NCI-H2171 (cell line): ENCODE measurements around the gene TMEM258.

Experiments
- DNase-seq: peaks from one replicate; lab custom pipeline; 2025; lab: John Stamatoyannopoulos, UW

TMEM258 gene

DNA sequence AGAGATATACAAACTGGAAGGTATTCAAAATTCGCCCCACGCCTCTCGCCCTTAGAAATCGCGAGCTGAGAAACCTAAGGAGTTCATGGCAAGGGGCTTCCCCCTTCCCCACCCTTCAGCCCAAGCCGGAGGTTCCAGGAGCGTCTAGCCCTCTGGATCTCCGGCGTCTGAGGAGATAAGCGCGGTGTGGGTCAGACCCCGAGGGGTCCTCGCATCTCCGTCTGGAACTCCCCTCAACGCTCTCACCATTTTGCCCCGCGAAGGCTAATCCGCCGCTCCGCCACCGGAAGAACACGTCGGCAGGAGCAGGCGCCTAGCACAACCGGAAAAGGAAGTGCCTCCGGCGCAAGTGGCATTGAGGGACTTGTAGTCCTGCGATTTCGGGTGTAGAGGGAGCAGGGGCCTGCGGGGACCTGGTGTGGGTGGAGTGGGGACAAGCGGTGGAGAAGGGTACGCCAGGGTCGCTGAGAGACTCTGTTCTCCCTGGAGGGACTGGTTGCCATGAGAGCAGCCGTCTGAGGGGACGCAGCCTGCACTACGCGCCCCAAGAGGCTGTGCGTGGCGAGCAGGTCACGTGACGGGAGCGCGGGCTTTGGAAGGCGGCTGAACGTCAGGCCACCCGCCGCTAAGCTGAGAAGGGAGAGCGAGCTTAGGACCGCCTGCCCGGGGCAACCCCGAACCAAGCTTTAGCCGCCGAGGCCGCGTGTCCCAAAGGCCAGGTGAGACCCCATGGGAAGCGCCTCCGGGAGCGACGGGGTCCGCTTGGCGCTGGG lies at the start of gene TMEM258, which contains the start of gene FEN1:
TSS of gene TMEM258 (minus strand) at position 290 of the 773 bp plus-strand sequence. CDS start at position 249, 41 bp downstream.
TSS of gene FEN1 (plus strand) at position 602 of the 773 bp plus-strand sequence. CDS start 2,451 bp downstream, outside the sequence.
- peak; percentile 93 for DNase-seq

DNA sequence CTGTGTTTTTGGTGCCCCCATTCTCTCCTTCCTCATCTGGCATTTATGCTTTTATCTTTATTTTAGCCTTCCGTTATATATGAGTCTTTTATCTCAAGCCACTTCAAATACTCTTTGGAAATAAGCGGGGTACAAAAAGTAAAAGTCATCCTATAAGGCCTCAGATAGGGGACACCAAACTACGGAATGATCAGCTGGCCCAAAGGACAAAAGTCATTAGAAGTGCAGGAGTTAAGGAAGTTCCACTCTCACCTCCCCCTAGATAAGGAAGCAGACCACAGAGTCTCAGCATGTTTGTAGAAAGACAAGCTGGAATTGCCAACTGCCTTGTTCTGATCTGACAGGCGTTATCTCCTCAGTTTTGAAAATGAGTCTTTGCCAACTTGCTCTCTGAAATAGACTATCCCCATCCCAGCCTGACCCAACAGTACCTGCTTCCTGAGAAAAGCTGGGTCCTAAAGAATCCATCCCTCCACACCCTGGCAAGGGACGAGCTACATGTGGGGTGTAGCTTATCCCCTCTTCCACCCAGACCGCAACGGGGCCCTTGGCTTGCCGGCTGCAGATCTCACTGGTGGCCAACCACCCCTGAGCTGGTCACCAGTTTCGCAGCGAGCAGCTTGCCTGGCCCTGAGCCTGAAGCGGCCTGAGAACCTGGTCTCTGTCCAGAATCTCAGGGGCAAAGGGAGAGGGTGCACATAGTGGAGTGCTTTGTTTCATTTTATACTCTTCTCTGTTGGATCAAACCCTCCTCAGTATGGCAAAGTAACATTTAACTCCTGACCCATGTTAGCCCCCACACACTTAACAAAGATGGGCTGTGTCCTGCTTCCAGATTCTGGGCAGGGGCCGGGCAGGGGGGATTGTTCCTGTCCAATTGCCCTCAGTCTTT lies 49.5 kb upstream of the TMEM258 start:
- DNase-seq: no peak

DNA sequence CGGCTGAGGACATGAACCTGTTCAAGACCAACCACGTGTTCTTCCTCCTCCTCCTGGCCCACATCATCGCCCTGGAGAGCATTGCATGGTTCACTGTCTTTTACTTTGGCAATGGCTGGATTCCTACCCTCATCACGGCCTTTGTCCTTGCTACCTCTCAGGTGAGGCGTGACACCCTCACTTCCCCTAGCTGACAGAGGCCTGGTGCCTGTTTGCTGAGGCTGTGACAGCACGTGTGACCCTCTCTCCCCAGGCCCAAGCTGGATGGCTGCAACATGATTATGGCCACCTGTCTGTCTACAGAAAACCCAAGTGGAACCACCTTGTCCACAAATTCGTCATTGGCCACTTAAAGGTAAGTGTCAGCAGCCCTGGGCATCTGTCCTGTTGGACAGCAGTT lies 48.0 kb upstream of the TMEM258 start:
- no peak for DNase-seq

DNA sequence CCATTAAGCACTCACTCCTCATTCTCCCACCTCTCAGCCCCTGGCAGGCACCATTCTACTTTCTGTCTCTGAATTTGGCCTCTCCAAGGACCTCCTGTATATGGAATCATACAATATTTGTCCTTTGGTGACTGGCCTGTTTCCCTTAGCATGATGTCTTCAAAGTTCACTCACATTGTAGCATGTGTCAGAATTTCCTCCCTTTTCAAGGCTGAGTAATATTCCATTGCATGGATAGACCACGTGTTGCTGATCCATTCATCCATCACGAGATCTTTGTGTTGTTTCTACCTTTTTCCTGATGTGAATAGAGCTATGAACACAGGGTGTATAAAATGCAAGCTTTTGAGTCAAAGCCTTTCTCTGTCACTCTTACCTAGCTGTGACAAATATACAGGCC lies 47.3 kb upstream of the TMEM258 start:
- no peak for DNase-seq

DNA sequence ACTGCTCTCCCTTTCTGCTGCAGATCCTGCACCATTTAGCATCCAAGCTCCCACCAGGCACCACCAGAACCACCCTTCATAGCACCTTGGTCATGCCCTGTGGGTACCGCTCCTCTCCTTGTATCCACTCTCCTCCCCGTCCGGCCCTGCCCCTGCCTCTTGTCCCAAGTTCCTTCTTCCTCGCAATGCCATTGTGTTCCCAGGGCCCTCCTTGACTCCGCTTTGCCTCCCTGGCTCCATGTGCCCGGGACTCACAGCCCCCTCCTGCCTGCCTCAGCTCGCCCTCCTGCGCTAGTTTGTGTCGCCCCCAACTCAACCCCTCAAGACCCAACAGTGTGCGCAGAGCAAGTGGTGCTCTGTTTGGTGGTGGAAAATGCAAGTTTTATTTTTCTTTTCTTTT lies 46.5 kb upstream of the TMEM258 start:
- DNase-seq: no peak

DNA sequence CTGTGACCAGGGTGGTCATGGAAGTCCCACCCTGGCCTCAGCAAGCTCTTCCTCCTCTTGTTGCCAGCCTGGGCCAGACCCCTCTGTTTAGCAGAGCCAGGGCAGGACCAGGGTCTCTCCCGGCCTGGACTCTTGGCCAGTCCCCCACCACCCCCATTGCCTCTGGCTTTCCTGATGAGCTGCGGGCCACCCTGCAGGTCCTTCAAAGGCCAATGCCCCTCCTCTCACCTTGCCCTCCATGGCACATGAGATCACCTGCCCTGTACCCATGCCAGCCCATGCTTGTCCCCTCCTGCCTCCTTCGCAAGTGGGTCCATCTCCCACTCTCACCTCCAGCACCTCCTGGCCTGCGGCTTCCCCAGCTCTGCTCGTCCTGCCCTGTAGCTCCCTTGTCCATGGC lies 46.1 kb upstream of the TMEM258 start:
- no peak for DNase-seq

DNA sequence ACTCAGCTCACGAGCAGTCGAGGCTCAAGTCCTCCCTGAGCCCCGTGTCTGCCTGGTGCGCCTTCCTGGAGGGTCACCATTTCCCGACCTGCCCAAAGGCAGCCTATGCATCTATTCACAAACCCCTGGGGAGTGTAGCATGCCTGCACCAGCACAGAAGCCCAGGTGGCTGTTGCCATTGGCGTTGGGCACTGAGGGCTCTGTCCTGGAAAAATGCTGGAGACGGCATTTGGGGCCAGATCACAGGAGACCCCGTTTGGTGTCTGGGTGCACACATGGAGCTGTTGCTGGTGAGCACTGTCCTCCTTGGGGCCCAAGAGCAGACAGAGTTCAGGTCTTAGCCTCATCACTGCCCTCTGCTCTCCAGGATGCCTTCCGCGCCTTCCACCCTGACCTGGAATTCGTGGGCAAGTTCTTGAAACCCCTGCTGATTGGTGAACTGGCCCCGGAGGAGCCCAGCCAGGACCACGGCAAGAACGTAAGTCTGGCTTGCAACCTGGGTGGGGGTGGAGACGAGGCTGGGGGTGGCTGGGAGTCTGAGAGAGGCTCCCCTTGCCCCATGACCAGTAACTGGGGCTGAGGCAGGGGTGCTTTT lies 45.1 kb upstream of the TMEM258 start:
- DNase-seq: no peak

DNA sequence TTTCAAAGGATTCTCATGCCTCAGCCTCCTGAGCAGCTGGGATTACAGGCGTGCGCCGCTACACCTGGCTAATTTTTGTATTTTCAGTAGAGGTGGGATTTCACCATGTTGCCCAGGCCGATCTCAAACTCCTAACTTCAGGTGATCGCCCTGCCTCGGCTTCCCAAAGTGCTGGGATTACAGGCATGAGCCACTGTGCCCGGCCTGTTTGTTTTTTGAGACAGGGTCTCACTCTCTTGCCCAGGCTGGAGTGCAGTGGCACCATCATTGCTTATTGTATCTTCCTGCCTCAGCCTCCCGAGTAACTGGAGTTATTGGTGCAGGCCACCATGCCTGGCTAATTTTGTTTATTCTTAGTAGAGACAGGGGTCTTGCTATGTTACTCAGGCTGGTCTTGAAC lies 43.8 kb upstream of the TMEM258 start:
- DNase-seq: no peak

DNA sequence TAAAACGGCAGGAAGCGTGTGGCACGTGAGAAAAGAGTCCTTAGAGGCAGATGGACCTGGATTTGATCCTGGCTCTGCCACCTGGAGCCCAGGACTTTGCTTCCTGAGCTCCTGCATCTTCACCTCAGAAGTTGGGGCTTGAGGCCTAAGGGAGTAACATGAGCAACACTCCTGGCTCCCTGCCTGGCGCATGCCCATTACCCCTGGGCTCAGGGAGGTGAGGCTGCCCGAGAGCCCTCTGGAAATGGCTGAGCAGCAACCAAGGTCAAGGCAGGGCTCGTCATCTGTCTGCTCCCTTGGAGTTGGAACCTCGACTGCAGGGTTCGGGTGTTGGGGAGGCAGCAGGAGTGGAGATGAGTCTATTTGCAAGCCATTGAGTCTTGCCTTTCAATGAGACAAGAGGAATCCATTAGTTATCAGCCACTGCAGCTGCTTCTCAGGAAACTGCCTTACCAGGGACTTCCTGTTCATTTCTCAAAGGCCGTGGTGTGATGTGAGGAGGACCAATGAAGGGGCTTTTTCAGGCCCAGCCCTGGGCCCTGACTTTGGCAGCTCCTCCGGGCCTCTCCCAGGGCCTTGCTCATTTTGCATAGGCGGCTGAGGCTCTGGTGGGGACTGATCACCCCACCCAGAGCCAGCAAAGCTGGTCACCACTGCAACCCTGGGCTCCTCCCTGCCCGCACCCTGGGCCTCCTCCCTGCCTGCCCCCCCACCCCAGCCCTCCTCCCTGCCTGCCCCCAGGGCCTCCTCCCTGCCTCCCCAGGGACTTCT lies 42.1 kb upstream of the TMEM258 start:
- DNase-seq: no peak

DNA sequence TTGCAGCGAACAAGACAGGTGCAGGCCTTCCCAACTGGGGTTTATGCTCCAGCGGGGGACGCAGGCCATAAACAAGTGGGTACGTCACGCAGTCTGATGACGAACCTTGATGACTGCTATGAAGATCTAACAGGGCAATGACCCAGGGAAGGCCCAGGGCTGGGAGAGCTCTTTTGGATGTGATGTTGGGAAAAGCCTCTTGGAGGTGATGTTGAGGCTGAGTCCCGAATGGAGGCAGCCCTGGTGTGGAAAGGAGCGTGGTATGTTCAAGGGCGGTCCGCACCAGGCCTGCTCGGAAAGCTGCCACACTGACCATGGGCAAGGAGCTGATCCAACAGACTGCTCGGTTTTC lies 41.5 kb upstream of the TMEM258 start:
- no peak for DNase-seq

DNA sequence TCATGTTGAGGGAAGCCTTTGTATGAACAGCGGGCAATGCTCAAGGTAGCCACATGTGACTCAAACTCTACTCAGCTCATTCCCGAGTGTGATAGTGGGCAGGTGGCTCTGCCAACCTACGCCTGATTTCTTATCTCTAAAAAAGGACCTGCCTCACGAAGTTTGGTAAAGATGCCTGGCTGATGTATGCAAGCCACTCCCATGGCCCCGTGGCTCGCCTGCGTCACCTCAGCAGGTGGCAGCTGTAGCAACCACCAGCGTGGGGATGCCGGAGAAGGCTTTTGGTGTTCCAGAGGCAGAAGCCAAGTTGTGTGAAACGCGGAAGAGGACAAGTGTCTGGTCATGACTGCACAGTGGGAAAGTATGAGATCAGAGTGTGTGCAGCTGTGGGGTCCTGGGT lies 41.1 kb upstream of the TMEM258 start:
- DNase-seq: no peak

DNA sequence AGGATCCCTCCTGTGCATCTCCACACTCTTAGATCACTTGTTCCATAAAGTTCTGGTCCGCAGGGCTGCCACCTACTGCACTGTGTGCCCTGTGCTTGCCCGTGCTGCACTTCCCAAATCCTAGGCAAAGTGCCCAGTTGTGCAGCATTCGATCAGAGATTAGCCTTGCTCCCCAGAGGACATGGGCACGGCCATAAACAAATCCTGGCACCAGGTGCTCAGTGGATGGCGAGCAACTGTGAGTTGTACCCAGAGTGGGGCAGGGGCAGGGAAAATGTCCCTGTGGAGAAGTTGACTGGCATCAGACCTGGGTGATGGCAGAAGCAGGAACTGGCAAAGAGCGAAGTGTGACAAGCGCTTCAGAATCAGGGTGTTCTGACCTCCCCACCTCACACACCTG lies 40.4 kb upstream of the TMEM258 start:
- no peak for DNase-seq

DNA sequence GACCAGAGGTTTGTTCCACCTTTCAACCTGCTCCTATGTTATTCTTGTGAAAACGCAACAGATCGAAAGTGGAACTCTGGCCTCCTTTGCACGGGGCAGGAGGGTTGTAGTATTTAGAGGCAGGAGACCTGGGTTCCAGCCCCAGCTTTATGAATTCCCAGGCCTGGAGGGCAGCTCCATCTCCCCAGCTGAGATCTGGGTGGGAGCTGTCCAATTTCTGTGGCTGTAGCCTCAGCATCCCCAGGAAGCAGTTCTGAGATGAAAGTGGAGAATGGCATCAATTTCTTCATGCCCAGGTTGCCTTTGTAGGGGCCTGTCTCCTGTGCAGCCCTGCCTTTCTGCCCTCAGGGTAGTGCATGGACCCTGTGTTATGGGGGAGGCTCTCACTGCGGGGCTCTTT lies 39.8 kb upstream of the TMEM258 start:
- DNase-seq: no peak

DNA sequence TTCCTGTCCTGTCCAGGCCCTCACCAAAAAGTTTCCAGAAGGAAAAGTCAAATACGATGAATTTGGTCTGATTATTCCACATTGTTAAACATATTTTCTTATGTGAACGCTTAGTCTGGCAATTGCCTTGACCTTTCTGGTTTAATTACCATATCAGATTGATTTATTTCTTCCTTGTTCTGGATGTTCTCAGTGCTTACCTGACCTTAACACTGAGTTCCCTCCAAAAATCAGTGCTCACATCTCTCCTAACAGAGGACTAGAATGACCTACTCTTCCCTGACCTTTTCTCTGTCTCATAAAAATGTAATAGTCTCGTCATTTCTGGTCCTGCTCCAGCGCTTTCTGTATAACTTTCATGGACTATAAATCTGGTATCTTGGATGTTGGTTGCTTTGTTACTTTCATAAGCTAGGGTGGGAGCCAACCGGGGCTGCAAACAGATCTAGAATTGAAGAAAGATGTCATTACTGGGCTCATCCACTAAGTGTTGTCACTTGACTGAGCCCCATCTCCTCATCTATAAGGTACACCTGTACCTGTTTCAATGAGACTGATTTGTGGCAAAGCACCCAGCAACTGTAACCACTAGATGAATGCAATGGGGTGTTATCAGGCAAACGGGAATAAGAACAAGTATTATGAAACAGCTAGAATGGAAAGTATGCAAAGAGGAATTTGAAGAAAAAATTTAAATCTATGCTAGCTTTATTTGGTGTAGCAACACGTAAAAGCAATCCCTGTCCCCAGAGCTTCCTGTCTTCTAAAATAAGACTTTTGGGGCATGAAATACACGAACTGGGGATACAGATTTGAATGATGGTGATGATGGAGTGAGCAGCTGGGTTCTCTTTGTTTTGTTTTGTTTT lies 38.1 kb upstream of the TMEM258 start:
- no peak for DNase-seq

DNA sequence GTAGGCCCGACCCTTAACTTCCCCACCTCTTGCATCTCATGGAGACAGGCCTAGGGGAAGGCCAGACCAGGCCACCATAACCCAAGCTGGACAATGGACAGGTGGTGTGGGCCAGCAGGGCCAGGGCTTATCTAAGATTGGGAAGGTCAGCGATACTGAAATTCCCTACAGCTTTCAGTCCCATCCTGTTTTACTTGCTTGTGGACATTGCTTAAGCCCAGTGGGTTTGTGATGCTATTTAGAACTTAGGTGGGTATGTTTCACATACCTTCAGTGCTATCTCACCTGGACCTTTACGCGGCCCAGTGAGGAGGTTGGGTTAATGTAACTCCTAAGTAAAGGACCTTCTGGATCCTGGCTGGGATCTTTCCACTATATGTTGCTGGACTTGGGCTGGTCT lies 37.4 kb upstream of the TMEM258 start:
- no peak for DNase-seq

DNA sequence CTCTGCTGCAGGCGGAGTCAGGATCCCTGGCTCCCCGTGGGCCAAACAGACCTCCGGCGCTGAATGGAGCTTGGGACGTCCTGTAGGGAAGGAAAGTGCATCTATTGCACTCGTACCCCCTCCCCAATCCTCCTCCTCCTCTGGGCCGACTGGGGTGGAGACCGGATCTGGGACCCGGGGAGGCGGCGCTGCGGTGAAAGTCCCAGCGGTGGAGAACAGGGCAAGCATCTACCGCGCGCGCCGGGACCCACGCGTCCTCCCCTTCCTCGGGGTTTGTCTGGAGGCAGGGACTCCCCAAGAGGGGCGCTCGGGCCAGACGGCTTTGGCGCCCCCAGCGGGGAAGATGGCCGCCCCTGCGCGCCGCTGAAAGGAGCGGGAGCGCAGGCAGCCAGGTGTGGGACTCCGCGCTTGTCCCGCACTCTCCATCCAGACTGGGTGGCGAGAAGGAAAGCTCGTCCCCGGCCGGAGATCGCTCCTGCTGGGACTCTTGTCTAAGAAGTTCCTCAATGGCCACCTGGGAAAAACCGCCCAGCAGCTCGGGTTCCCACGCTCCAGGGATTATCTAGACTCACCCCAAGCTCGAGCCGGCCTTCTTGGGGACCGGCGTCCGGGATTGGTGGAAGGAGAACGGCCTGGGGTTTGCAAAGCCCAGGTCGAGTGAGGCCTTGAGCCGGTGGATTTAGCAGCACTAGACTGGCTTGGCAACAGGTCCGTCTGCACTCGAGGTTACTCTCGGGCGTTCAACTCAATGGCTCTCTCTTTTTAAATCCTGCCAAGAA lies 36.4 kb upstream of the TMEM258 start:
- peak; percentile 71 for DNase-seq

DNA sequence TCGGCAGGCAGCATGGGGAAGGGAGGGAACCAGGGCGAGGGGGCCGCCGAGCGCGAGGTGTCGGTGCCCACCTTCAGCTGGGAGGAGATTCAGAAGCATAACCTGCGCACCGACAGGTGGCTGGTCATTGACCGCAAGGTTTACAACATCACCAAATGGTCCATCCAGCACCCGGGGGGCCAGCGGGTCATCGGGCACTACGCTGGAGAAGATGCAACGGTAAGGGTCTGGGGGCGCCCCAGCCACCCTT lies 35.9 kb upstream of the TMEM258 start:
- no peak for DNase-seq

DNA sequence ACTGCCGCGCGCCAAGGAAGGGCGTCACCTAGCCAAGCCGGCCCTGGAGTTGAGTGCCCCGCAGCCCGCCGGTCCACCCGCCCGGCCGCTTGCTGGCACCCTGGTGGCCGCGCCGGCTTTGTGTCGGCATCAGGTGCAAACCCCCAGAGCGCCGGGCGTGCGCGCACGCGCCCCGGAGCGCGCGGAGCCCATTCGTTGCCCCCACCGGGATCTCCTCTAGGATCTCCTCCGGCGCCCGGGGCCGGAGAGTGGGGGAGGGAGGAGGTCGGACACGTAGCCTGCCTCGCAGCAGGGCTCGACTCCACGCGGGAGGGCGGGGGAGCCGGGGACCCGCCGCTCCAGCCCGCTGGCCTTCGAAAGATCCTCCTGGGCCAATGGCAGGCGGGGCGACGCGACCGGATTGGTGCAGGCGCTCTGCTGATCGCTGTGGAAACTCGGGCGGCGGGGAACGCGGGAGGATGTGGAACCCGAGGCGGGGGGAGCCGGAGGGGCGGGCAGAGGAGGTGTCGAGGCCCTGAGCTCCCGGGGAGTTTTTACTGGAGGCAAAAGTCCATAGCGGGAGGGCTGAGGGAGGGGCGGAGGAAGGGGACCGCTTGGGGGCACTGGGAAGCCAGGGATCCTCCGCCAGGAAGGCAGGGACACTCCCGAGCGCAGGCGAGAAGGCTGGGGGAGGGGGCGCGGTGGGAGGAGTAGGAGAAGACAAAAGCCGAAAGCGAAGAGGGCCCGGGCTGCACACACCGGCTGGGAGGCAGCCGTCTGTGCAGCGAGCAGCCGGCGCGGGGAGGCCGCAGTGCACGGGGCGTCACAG lies 35.4 kb upstream of the TMEM258 start, which contains the start of gene FADS2:
TSS of gene FADS2 (plus strand) at position 730 of the 808 bp plus-strand sequence. CDS start 91 bp downstream, outside the sequence.
- DNase-seq: peak; percentile 93

DNA sequence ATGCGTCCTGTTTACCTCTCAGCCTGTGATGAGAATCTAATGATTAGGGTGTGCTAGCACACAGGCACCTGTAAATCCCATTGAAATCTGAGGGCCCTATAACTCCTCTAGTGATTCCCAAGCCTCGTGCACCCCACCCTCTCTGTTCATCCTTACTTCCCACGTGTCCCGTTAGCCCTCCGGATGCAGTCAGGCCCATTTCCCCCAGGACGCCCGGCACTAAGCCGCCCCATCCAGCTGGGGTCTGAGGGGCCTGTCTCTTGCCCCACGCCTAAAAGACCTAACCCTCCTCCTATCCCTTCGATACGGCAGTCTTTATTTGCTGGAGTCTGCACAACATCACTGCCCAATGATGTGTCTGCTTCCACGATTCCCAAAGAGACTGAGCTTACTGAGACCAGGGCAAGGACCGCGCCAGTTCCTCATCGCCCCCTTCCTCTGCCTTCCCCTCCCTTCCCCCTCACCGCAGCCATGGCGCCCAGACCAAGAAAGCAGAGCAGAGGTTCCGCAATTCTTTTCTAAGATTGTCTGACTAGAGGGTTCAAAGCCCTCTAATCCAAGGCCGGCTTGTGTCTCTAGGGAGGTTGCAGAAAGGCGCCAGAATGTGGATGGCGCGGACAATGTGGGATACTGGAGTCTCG lies 34.7 kb upstream of the TMEM258 start:
- DNase-seq: no peak
